ENCODE results near the gene SIRT7.
A peak's percentile ranks its signal among the peaks of the same experiment; 100 is the strongest.

DNA sequence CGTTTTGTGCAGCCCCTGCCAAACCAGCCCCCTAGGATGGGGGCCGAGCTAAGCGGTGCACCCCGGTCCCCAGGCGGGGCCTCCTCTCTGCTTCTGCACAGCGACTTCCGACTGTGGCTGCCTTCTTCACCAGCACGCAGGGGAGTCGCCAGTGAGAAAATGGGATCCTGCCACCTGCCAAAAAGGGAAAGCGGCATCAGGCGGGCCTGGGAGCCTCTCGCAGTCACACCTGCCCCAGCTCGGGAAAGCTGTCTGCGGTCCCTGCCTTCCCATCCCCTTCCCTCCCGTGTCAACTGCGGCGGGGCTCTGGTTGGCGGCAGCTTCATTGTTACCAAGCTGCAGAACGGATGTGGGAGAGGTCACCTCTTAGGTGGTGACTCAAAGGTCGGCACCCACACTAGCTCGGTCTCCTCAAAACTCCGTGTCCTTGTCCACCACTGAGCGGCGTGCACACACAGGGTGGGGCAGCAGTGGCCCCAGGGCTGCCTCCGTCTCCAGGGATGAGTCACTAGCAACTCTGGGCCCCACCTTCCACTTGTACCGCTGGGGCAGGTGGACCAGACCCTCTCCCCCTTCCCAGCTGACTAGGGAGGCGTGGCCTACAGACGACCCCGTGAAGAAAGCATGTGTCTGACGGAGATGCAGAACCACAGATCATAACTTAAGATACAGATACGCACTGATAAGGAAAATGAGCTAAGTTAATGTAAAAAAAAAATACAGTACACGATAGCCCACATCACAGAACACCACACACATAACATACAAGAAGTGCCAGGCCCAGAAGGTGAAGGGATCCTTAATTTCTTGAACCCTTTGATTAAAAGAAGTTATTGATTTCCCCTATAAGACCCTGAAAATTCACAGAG lies 5.3 kb downstream of the SIRT7 start:
- TF ChIP-seq, protein P1, sequence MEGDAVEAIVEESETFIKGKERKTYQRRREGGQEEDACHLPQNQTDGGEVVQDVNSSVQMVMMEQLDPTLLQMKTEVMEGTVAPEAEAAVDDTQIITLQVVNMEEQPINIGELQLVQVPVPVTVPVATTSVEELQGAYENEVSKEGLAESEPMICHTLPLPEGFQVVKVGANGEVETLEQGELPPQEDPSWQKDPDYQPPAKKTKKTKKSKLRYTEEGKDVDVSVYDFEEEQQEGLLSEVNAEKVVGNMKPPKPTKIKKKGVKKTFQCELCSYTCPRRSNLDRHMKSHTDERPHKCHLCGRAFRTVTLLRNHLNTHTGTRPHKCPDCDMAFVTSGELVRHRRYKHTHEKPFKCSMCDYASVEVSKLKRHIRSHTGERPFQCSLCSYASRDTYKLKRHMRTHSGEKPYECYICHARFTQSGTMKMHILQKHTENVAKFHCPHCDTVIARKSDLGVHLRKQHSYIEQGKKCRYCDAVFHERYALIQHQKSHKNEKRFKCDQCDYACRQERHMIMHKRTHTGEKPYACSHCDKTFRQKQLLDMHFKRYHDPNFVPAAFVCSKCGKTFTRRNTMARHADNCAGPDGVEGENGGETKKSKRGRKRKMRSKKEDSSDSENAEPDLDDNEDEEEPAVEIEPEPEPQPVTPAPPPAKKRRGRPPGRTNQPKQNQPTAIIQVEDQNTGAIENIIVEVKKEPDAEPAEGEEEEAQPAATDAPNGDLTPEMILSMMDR (conservative IDR thresholded peaks at IDR 0.05; ENCODE audit: low read depth, low read length), result peak; percentile 37; the same call in 1 of the 2 replicates
- no peak for TF ChIP-seq EZH2 (IDR thresholded peaks at IDR 0.05; ENCODE audit: low read length, unreplicated experiment)
- no peak for TF ChIP-seq EZH2phosphoT487 (IDR thresholded peaks at IDR 0.05; ENCODE audit: borderline replicate concordance, low read length)

Measured in PC-3 (cell line).